Fibroblast of mammary gland (primary cell): ENCODE results near the gene PRSS50.

Source experiments
- DNase-seq: peaks from one replicate; pipeline ENCODE4 v3.0.0-alpha.2; 2010; ENCODE audit warnings: low read depth
- H3K4me3 ChIP-seq: 2 replicates; pipeline ENCODE4 v1.5.1; 2011; ENCODE audit warnings: low read depth, mild to moderate bottlenecking, low read length, moderate library complexity; ENCODE audit not compliant: control insufficient read depth
- TF ChIP-seq, protein P1 (sequence below): conservative IDR thresholded peaks from 2 replicates; pipeline ENCODE4 v1.5.1; 2011; ENCODE audit warnings: low read depth, low read length, inconsistent platforms; ENCODE audit not compliant: control insufficient read depth, insufficient read depth

PRSS50 gene

DNA sequence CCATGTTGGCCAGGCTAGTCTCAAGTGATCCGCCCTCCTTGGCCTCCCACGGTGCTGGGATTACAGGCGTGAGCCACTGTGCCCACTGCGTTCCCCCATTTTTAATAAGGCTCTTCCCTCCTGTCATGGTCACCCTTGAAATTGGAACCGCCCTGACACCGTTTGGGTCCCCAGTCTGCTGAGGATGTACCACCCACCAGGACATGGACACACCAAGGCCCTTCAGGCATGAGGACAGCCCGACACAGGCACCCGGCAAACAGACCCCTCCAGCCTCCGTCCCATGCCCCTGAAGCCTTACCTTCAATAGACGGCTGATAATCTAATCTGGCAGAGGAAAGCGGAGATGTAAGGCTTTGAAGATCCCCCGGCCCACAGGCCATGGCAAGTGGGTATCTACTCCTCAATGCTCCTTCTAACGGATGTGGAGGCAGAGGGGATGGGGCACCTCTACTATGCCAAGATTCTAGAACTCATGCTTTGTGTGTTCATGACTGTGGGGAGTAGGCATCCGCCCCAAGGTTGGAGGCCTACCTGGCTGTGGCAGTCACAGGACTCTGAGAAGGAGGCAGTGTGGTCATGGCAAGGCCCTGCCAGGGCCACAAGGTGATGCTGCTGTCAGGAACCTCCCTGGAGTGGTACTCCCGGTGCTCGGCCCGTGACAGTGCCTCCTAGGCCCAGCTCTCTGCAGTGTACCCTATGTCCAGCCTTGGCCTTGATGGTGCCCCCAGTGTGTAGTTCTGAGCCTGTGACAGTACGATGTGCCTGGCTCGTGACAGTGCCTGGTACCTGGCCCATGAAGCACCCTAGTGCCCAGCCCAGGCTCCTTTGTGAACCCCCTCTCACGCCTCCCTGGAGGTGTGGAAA, 18.6 kb upstream of the PRSS50 start:
- no peak overlapping the region for H3K4me3 ChIP-seq
- DNase-seq = no peak
- TF ChIP-seq, protein P1, sequence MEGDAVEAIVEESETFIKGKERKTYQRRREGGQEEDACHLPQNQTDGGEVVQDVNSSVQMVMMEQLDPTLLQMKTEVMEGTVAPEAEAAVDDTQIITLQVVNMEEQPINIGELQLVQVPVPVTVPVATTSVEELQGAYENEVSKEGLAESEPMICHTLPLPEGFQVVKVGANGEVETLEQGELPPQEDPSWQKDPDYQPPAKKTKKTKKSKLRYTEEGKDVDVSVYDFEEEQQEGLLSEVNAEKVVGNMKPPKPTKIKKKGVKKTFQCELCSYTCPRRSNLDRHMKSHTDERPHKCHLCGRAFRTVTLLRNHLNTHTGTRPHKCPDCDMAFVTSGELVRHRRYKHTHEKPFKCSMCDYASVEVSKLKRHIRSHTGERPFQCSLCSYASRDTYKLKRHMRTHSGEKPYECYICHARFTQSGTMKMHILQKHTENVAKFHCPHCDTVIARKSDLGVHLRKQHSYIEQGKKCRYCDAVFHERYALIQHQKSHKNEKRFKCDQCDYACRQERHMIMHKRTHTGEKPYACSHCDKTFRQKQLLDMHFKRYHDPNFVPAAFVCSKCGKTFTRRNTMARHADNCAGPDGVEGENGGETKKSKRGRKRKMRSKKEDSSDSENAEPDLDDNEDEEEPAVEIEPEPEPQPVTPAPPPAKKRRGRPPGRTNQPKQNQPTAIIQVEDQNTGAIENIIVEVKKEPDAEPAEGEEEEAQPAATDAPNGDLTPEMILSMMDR = no peak

DNA sequence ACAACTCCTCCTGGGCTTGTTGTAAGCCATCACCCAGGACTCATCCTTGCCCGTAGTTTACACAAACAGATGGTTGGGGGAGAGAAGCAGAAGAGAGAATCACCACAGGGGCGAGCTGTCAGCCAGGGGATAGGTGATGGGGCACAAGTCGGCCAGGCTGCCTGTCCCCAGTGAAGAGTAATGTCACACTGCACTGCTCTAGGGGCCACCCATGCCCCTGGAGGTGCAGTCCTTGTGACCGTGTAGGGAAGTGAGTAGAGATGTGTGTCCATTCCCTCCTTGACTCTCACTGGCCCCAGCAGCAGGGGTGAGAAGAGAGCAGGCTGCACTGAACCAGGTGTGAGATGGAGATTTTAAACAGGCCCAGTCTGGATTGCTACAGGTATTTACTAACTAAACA, 17.1 kb upstream of the PRSS50 start:
- no peak overlapping the region for H3K4me3 ChIP-seq
- DNase-seq = no peak
- TF ChIP-seq, protein P1 = no peak

DNA sequence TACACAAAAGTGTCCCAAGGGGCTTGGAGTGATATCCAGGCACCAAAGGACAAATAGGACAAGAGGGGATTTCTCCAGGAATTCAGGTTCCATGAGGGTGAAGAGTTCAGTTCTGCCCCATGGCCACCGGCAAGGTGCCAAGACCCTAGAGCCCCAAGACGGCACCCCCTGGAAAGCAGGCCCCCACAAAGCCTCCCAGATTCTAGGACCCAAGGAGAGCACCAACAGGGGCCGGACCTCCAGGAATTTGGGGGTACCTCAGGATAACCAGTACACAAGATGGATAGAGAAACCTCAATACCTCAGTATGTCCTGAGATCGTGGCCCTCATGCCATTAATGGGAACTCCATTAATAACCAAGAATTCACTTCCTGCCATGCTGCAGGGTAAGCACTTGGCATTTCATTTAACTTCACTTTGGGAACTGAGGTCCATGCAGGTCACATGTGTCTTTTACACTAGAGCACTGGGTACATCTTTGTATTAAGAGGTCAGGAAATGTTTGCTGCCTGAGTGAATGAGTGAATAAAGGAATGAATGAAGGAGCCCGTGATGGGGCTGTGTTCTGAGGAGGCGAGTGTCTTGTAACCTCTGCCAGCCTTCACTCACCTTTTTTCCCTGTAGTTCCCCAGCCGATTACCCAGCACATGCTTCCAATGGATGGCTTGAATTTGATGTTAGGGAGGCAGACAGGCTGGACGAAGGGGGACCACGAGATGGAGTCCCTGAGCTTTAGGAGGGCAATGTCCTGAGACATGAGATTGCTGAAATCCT, 15.5 kb upstream of the PRSS50 start:
- TF ChIP-seq, protein P1 = peak; percentile 39
- no peak overlapping the region for H3K4me3 ChIP-seq
- peak; percentile 41 for DNase-seq

DNA sequence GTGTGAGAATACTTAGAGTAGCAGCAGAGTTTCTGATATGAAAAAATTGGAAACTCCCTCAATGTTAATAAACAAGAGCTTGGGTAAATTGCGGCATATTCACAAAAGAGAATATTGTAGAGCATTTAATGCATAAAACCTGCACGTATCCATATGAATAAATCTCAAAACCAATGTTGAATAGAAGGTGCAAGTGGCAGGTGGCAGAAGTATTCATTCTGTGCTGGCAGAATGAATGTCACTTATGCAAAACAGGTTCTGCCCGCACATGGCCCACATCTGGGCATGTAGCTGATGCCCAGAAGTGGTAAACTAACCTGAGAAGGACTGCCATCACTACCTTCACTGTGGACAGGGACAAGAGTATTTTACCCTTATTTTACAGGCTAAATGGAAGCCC, 14.1 kb upstream of the PRSS50 start:
- TF ChIP-seq, protein P1 = no peak
- H3K4me3 ChIP-seq = no peak overlapping the region
- DNase-seq = no peak

DNA sequence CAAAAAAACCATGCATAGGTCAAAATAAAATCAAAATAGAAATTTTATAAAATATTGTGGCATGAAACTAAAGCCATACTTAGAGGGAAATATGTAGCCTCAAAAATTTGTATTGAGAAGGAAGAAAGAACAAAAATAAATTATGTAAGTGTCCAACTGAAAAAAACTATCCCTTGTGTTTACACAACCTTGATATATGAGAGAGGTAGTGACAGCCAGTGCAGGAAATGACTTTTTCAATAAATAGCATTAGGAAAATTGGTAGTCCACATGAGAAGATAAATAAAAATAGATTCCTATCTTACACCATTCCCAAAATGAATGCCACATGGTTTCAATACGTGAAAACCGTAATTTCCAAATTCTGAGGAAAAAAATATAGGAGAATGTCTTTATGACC, 13.2 kb upstream of the PRSS50 start:
- TF ChIP-seq, protein P1 = no peak
- DNase-seq = no peak
- H3K4me3 ChIP-seq = no peak overlapping the region

DNA sequence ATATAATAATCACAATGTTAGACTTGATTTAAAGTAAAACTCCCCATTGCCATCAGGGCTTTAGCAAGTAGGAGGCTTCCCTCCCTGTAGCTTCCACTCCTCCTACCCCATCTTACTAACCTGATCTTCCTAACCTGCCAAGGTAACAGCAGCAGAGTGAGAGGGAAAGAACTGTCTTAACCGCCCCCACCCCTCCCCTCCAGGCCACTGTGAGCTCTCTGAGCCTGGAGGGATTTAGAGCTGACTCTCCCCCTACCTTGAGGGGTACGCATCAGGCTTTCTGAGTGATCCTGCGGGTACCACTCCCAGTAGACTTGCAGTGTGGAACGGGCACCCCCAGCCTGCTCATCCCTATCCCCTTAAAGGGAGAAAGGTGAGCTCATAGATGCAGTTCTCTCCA, 11.4 kb upstream of the PRSS50 start:
- no peak overlapping the region for H3K4me3 ChIP-seq
- TF ChIP-seq, protein P1 = no peak
- no peak for DNase-seq
